HepG2 (cell line): ENCODE data around the gene SEMA4C. TPM values are rescaled to one million over a fixed set of nuclear protein-coding genes. Genes with fewer than 3 reads are reported as not detected.

Experiments used
- ELF3 ChIP-seq: IDR thresholded peaks from 2 replicates; pipeline ENCODE4 v1.6.1; 2016; ENCODE audit warnings: missing genetic modification reagents, missing compliant biosample characterization
- ETV6 ChIP-seq: sonication (generic); formaldehyde crosslinking; conservative IDR thresholded peaks from 2 replicates; pipeline ENCODE4 v1.4.0; 2020; ENCODE audit warnings: missing genetic modification reagents
- GATAD2A ChIP-seq: IDR thresholded peaks from 2 replicates; pipeline ENCODE4 v1.6.1; 2016
- ISX ChIP-seq: sonication (generic); formaldehyde crosslinking; conservative IDR thresholded peaks from 2 replicates; pipeline ENCODE4 v1.5.0; 2020; ENCODE audit warnings: missing genetic modification reagents
- KDM5B ChIP-seq: sonication (generic); formaldehyde crosslinking; IDR thresholded peaks from 2 replicates; pipeline ENCODE4 v1.4.0; 2020; ENCODE audit warnings: missing genetic modification reagents, mild to moderate bottlenecking, borderline replicate concordance
- KMT2A ChIP-seq: sonication (generic); formaldehyde crosslinking; IDR thresholded peaks from 2 replicates; pipeline ENCODE4 v1.4.0; 2020; ENCODE audit warnings: missing genetic modification reagents
- MBNL3 ChIP-seq: fragments of 250-450 bp; sonication (Bioruptor Pico); conservative IDR thresholded peaks from 2 replicates; pipeline ENCODE4 v1.8.0; 2022; ENCODE audit warnings: mild to moderate bottlenecking, inconsistent platforms
- MTF2 ChIP-seq: sonication (generic); formaldehyde crosslinking; IDR thresholded peaks from 2 replicates; pipeline ENCODE4 v1.5.0; 2020; ENCODE audit warnings: missing genetic modification reagents, borderline replicate concordance
- NONO ChIP-seq, 2 experiments: fragments of 450-650 bp in 1 of 2; sonication (generic) in 1 of 2; formaldehyde crosslinking in 1 of 2; IDR thresholded peaks in 1 of 2; conservative IDR thresholded peaks in 1 of 2; 2 replicates each; pipeline versions ENCODE4 v1.6.1 to v1.8.0; 2017 to 2022; ENCODE audit warnings: mild to moderate bottlenecking in 1 of 2, missing genetic modification reagents in 1 of 2, moderate library complexity in 1 of 2
- NR2F6 ChIP-seq, 2 experiments: IDR thresholded peaks; 2 replicates each; pipeline ENCODE4 v1.6.1; 2016; ENCODE audit warnings: antibody characterized with exemption in 1 of 2, mild to moderate bottlenecking in 1 of 2
- RARG ChIP-seq: sonication (generic); formaldehyde crosslinking; IDR thresholded peaks from 2 replicates; pipeline ENCODE4 v1.4.0; 2020; ENCODE audit warnings: low read depth, mild to moderate bottlenecking, missing genetic modification reagents
- SKI ChIP-seq: fragments of 450-650 bp; IDR thresholded peaks from one replicate; pipeline ENCODE4 v1.6.1; 2018; ENCODE audit warnings: mild to moderate bottlenecking; ENCODE audit not compliant: partially characterized antibody
- TEF ChIP-seq: sonication (generic); formaldehyde crosslinking; IDR thresholded peaks from 2 replicates; pipeline ENCODE4 v1.5.0; 2020; ENCODE audit warnings: missing genetic modification reagents
- THYN1 ChIP-seq: sonication (generic); formaldehyde crosslinking; IDR thresholded peaks from 2 replicates; pipeline ENCODE4 v1.8.1; 2023; ENCODE audit warnings: low read depth, mild to moderate bottlenecking, moderate library complexity, missing genetic modification reagents, borderline replicate concordance
- ZBTB43 ChIP-seq: sonication (generic); formaldehyde crosslinking; conservative IDR thresholded peaks from 2 replicates; pipeline ENCODE4 v1.4.0; 2020; ENCODE audit warnings: missing genetic modification reagents
- ZBTB8A ChIP-seq: sonication (generic); formaldehyde crosslinking; IDR thresholded peaks from 2 replicates; pipeline ENCODE4 v1.4.0; 2020; ENCODE audit warnings: mild to moderate bottlenecking, low read depth, missing genetic modification reagents, borderline replicate concordance
- ZC3H13 ChIP-seq: sonication (generic); formaldehyde crosslinking; IDR thresholded peaks from 2 replicates; pipeline ENCODE4 v1.8.1; 2023; ENCODE audit warnings: mild to moderate bottlenecking, missing genetic modification reagents, moderate library complexity
- ZFYVE20 ChIP-seq: sonication (generic); formaldehyde crosslinking; IDR thresholded peaks from 2 replicates; pipeline ENCODE4 v1.8.0; 2023; ENCODE audit warnings: low read depth, mild to moderate bottlenecking, moderate library complexity, missing genetic modification reagents, borderline replicate concordance
- ZNF232 ChIP-seq: sonication (generic); formaldehyde crosslinking; IDR thresholded peaks from 2 replicates; pipeline ENCODE4 v1.4.0; 2020; ENCODE audit warnings: missing genetic modification reagents, borderline replicate concordance
- ZNF234 ChIP-seq: sonication (generic); formaldehyde crosslinking; conservative IDR thresholded peaks from 2 replicates; pipeline ENCODE4 v1.5.1; 2020; ENCODE audit warnings: mild to moderate bottlenecking, missing genetic modification reagents
- ZNF292 ChIP-seq: sonication (generic); formaldehyde crosslinking; IDR thresholded peaks from 2 replicates; pipeline ENCODE4 v1.8.1; 2022; ENCODE audit warnings: mild to moderate bottlenecking, low read depth, missing genetic modification reagents, borderline replicate concordance
- ZNF34 ChIP-seq: sonication (generic); formaldehyde crosslinking; IDR thresholded peaks from 2 replicates; pipeline ENCODE4 v1.4.0; 2020; ENCODE audit warnings: mild to moderate bottlenecking, missing genetic modification reagents, borderline replicate concordance
- ZNF530 ChIP-seq: sonication (generic); formaldehyde crosslinking; IDR thresholded peaks from 2 replicates; pipeline ENCODE4 v1.5.0; 2020; ENCODE audit warnings: low read depth, mild to moderate bottlenecking, missing genetic modification reagents
- ZNF543 ChIP-seq: sonication (generic); formaldehyde crosslinking; IDR thresholded peaks from 2 replicates; pipeline ENCODE4 v1.4.0; 2020; ENCODE audit warnings: mild to moderate bottlenecking, missing genetic modification reagents
- ZNF547 ChIP-seq: sonication (generic); formaldehyde crosslinking; IDR thresholded peaks from 2 replicates; pipeline ENCODE4 v1.5.1; 2020; ENCODE audit warnings: mild to moderate bottlenecking, missing genetic modification reagents
- ZNF577 ChIP-seq: sonication (generic); formaldehyde crosslinking; IDR thresholded peaks from 2 replicates; pipeline ENCODE4 v1.4.0; 2020; ENCODE audit warnings: mild to moderate bottlenecking, low read depth, missing genetic modification reagents, borderline replicate concordance
- ZNF850 ChIP-seq: sonication (generic); formaldehyde crosslinking; conservative IDR thresholded peaks from 2 replicates; pipeline ENCODE4 v1.9.0; 2021; ENCODE audit warnings: mild to moderate bottlenecking, missing genetic modification reagents
- polyA plus RNA-seq, 8 experiments: library from polyadenylated mRNA; depleted of rRNA in 3 of 8; stranded (reverse) in 7 of 8; unstranded in 1 of 8; fragments of >200 nt; fragmentation: Illumina TruSeq in 4 of 8; extraction: Trizol in 4 of 8; gene quantifications; 2 replicates each; pipeline versions ENCODE4 v1.2.1 to v1.2.3, GENCODE V29; 2011 to 2016; ENCODE audit warnings: low read depth in 4 of 8, missing spikeins in 1 of 8, mixed read lengths in 1 of 8; ENCODE audit not compliant: insufficient read depth in 1 of 8
- total RNA-seq, 5 experiments: library from RNA; depleted of rRNA; stranded (reverse); fragments of >200 nt; fragmentation: Illumina TruSeq; extraction: Trizol; gene quantifications; 2 replicates each; pipeline ENCODE4 v1.2.3, GENCODE V29; 2016; ENCODE audit warnings: low read depth in 1 of 5

SEMA4C gene
- total and polyA plus RNA-seq, 2 of the 13 experiments (the other 11 are each of a cell fraction or from before 2014, with no cell fraction given), result 25.9 to 46.6 TPM

- TF ChIP-seq NONO (IDR thresholded peaks at IDR 0.05) (no peak), NONO (CRISPR knock-in tag; conservative IDR thresholded peaks at IDR 0.05) (no peak), KMT2A (CRISPR knock-in tag) (peak; percentile 76), ELF3 (CRISPR knock-in tag) (0 out of 2 replicates have a peak, but pooled peaks have one; percentile 11), THYN1 (CRISPR knock-in tag) (0 out of 2 replicates have a peak, but pooled peaks have one; percentile 47), ISX (peak; percentile 85), ZNF547 (CRISPR knock-in tag) (peak; percentile 86; the same call in 1 of the 2 replicates), ZNF292 (0 out of 2 replicates have a peak, but pooled peaks have one; percentile 23), ZNF543 (CRISPR knock-in tag) (peak; percentile 60; the same call in 1 of the 2 replicates), KDM5B (CRISPR knock-in tag) (peak; percentile 48; the same call in 1 of the 2 replicates), GATAD2A (CRISPR knock-in tag) (peak; percentile 36), ZNF232 (CRISPR knock-in tag) (peak; percentile 52; the same call in 1 of the 2 replicates), ZC3H13 (CRISPR knock-in tag) (0 out of 2 replicates have a peak, but pooled peaks have one; percentile 67), MBNL3 (CRISPR knock-in tag) (no peak), ZNF234 (CRISPR knock-in tag) (0 out of 2 replicates have a peak, but pooled peaks have one; percentile 43), ZFYVE20 (CRISPR knock-in tag) (no peak), ZBTB8A (no peak), ZNF577 (CRISPR knock-in tag) (no peak), ZNF34 (0 out of 2 replicates have a peak, but pooled peaks have one; percentile 49), RARG (0 out of 2 replicates have a peak, but pooled peaks have one; percentile 14), ZBTB43 (CRISPR knock-in tag) (no peak), ZNF850 (peak; percentile 80; the same call in 1 of the 2 replicates), SKI (no peak), ZNF530 (CRISPR knock-in tag) (0 out of 2 replicates have a peak, but pooled peaks have one; percentile 17), ETV6 (CRISPR knock-in tag) (no peak), TEF (0 out of 2 replicates have a peak, but pooled peaks have one; percentile 11), NR2F6 (IDR thresholded peaks at IDR 0.05) (no peak), NR2F6 (CRISPR knock-in tag; IDR thresholded peaks at IDR 0.05) (no peak), MTF2 (CRISPR knock-in tag) (no peak)
These were observed 54.4 kb downstream of the SEMA4C start (continued) for GRCh38 chr2:96815326-96816126.
